Right lobe of liver (tissue), 6 donors: Measurements from ENCODE around the gene PSME2. TPM values are rescaled to one million over a fixed set of nuclear protein-coding genes. Genes with fewer than 3 reads are reported as not detected.

ENCODE experiments used
- ATAC-seq, 4 donors: fragments of 200-7000 bp; cut with Tn5 transposase; one replicate each; pipeline ENCODE4 v1.9.1; 2020; ENCODE audit warnings: mild to moderate bottlenecking in 4 of 4, moderate library complexity in 4 of 4
- DNase-seq, 3 donors: peaks; one replicate each; pipeline ENCODE4 v3.0.0-alpha.2; 2020
- H3K27ac ChIP-seq, 3 donors: fragments of 200-600 bp; one replicate each; pipeline ENCODE4 v1.8.0; 2022
- H3K27me3 ChIP-seq, 2 donors: fragments of 200-600 bp; one replicate each; pipeline ENCODE4 v1.8.0; 2022
- H3K36me3 ChIP-seq, 4 donors: fragments of 200-600 bp; sonication (generic) in 1 of 4; one replicate each; pipeline versions ENCODE4 v1.5.1 to v1.8.0; 2017 to 2022; ENCODE audit warnings: control low read depth in 1 of 4
- H3K4me1 ChIP-seq, 4 donors: fragments of 200-600 bp; sonication (generic) in 1 of 4; one replicate each; pipeline versions ENCODE4 v1.5.1 to v1.8.0; 2017 to 2022; ENCODE audit warnings: control low read depth in 1 of 4
- H3K4me3 ChIP-seq, 3 donors: fragments of 200-600 bp; one replicate each; pipeline ENCODE4 v1.8.0; 2022
- H3K9me3 ChIP-seq, 4 donors: fragments of 200-600 bp; sonication (generic) in 1 of 4; one replicate each; pipeline versions ENCODE4 v1.5.1 to v1.8.0; 2017 to 2022; ENCODE audit warnings: control low read depth in 1 of 4
- CTCF ChIP-seq, 4 donors: fragments of 200-600 bp in 3 of 4; fragments of 450-650 bp in 1 of 4; IDR thresholded peaks; one replicate each; pipeline versions ENCODE4 v1.5.1 to v1.8.0; 2016 to 2022; ENCODE audit warnings: antibody characterized with exemption in 4 of 4, mild to moderate bottlenecking in 2 of 4
- POLR2A ChIP-seq: fragments of 450-650 bp; IDR thresholded peaks from one replicate; pipeline ENCODE4 v1.6.1; 2017; ENCODE audit warnings: antibody characterized with exemption, mild to moderate bottlenecking
- WGBS: methylation state at CpG from one replicate; pipeline ENCODE4 v1.1.6; 2018; ENCODE audit warnings: low coverage, low lambda C conversion rate; ENCODE audit not compliant: insufficient coverage; ENCODE audit errors: missing lambda C conversion rate; 5-methylcytosine and 5-hydroxymethylcytosine counted together
- intact Hi-C, 2 donors: fragments of 100-400 bp; cut with DNase I; formaldehyde crosslinking; loops; one replicate each; pipeline versions ENCODE4 v1.11.2 to v1.14.1; 2022
- total RNA-seq, 6 experiments: library from RNA; depleted of rRNA in 2 of 6; stranded (reverse); fragments of >200 nt in 2 of 6; fragmentation: NEBNext Ultra II Directional in 3 of 6; extraction: Animal tissue kit (Norgen Biotek cat#: 25700) in 3 of 6; gene quantifications; one replicate each; pipeline versions ENCODE4 v1.1.0 to v1.2.4, GENCODE V29; 2016 to 2023
- donor health status: DM: no; HTN: yes; CAD: no.
- donor health status: DM: no; HTN: no; CAD: no.
- donor health status: DM: no; HTN: no; CAD: no.
- donor health status: DM: no; HTN: yes; CAD: no.
- donor health status: DM: no; HTN: yes; CAD: no.

The PSME2 gene
- total RNA-seq, 6 experiments from 2014 or later: 66.1 to 142 (median 110) TPM

DNA sequence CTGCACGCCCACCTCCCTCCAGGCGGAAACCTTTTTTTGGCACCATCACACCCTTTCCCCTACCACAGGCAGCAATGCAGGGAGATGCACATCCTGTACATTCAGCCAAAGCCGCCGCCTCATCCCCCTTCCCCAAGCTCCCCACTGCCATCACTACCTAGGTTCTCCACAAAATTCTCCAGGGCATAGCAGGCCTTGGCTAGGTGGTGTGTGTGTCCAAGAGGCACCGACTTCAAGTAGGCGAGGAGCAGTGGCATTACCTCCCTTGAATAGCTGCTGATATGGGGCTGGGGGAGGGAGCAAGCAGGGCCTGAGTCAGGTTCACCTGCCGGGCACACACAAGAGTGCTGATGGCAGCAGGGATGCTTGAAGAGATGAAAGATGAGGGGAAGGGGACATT is 38.6 kb upstream of the PSME2 start:
- Histone ChIP-seq H3K4me3 (no peak overlapping the region), H3K36me3 (peaks cover 0 to 46% (median 13%) of the 10 kb centered on the region in 4 donors), H3K4me1 (peaks cover 0 to 20% (median 8%) of the 10 kb centered on the region in 4 donors), H3K27ac (no peak overlapping the region), H3K27me3 (no peaks in the 10 kb centered on the region), H3K9me3 (no peaks in the 10 kb centered on the region)
- intact Hi-C loops: no loop called here
- no peak for ATAC-seq
- TF ChIP-seq CTCF (IDR thresholded peaks at IDR 0.05) (no peak), POLR2A (no peak)
- peak in 1 of 3 donors; percentile 40 for DNase-seq
- WGBS: 100% methylated on average over 4 of the region's 7 CpGs

- Histone ChIP-seq H3K9me3 (no peaks in the 10 kb centered on the region), H3K4me3 (no peak overlapping the region), H3K36me3 (peaks cover 0 to 46% (median 16%) of the 10 kb centered on the region in 4 donors), H3K4me1 (peaks cover 0 to 27% (median 11%) of the 10 kb centered on the region in 4 donors), H3K27ac (no peak overlapping the region), H3K27me3 (no peaks in the 10 kb centered on the region)
- DNase-seq: peak in 1 of 3 donors; percentile 44
- TF ChIP-seq POLR2A (no peak), CTCF (IDR thresholded peaks at IDR 0.05) (no peak)
- no peak for ATAC-seq
- WGBS: 83% methylated on average over 5 of the region's 19 CpGs
- intact Hi-C loops: no loop called here
Observed at GRCh38 chr14:24184104-24184970, 37.9 kb upstream of the PSME2 start.

DNA sequence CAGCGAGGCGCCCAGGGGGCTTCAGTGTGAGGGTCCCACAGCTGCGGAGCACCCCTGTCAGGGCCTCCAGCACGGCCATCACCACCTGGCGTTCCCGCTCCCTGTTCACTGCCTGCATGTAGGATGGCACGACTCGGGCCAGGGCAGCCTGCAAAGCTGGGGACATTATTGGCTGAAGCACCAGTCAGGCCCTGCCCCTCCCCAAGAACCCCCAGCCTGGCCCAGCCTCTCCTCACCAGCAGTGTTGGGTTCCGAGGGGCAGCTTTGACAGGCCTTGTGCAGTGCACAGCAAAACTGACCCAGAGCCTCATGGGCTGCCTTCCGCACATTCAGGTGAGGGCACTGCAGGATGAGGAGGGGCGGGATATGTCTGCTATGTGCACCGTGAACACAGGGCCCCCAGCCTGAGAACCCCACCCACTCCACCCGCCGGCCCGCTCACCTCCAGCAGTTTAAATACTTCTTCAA is 36.6 kb upstream of the PSME2 start:
- no peak overlapping the region for H3K27ac ChIP-seq
- H3K27me3 ChIP-seq: no peaks in the 10 kb centered on the region
- H3K36me3 ChIP-seq: peaks cover 0 to 46% (median 18%) of the 10 kb centered on the region in 4 donors
- no peaks in the 10 kb centered on the region for H3K9me3 ChIP-seq
- ATAC-seq (no peak), DNase-seq (peak in 1 of 3 donors; percentile 44)
- peaks cover 0 to 30% (median 15%) of the 10 kb centered on the region in 4 donors for H3K4me1 ChIP-seq
- H3K4me3 ChIP-seq: no peak overlapping the region
- TF ChIP-seq POLR2A (no peak), CTCF (IDR thresholded peaks at IDR 0.05) (no peak)
- intact Hi-C loops: no loop called here
- no CpG with 5 or more reads among the region's 15 CpGs for WGBS

GRCh38 chr14:24182110-24182882 is 35.9 kb upstream of the PSME2 start:
- Histone ChIP-seq H3K27ac (no peak overlapping the region), H3K4me3 (no peak overlapping the region), H3K27me3 (no peaks in the 10 kb centered on the region), H3K4me1 (peaks cover 0 to 23% (median 11%) of the 10 kb centered on the region in 4 donors), H3K9me3 (no peaks in the 10 kb centered on the region), H3K36me3 (peaks cover 0 to 46% (median 18%) of the 10 kb centered on the region in 4 donors)
- ATAC-seq (no peak), DNase-seq (no peak)
- intact Hi-C loops: no loop called here
- WGBS: 80% methylated on average over 5 of the region's 14 CpGs
- TF ChIP-seq CTCF (IDR thresholded peaks at IDR 0.05) (no peak), POLR2A (no peak)
